ENCODE measurements around the gene ZC3HAV1L. TPM values are rescaled to one million over a fixed set of nuclear protein-coding genes. Genes with fewer than 3 reads are reported as not detected.
"Not testable (repeated sequence)": the region's sequence is repeated elsewhere in the genome, so short reads cannot be mapped to it uniquely, and the experiment has no call there.

The ZC3HAV1L gene
- total RNA-seq, 1 experiment from 2014 or later = 15.0 TPM

GRCh38 chr7:138980563-138981291, 55.1 kb downstream of the ZC3HAV1L start:
- TSS peak; percentile 59 for BruUV-seq (replicated peaks)
- CTCF ChIA-PET = no interaction called here
- Mint-ChIP-seq H3K27ac (ENCODE audit: unreplicated experiment) (peak overlapping the region; percentile 81), H3K36me3 (ENCODE audit: insufficient read depth, unreplicated experiment) (peaks cover 23% of the 10 kb centered on the region), H3K4me3 (ENCODE audit: low read depth, unreplicated experiment) (peak overlapping the region; percentile 86), H3K4me1 (ENCODE audit: low read depth, unreplicated experiment) (peaks cover 33% of the 10 kb centered on the region), H3K9me3 (ENCODE audit: low read depth, unreplicated experiment) (no peaks in the 10 kb centered on the region), H3K27me3 (ENCODE audit: unreplicated experiment) (no peaks in the 10 kb centered on the region)
- no peak for DNase-seq
- TF ChIP-seq CTCF (IDR thresholded peaks at IDR 0.05; ENCODE audit: unreplicated experiment) = no peak
- intact Hi-C loops (cut with micrococcal nuclease; ENCODE audit: unreplicated experiment) = loop anchor here (1.0 kb wide), 1 partner anchor 94 kb away; no protein-coding TSS in a partner anchor

DNA sequence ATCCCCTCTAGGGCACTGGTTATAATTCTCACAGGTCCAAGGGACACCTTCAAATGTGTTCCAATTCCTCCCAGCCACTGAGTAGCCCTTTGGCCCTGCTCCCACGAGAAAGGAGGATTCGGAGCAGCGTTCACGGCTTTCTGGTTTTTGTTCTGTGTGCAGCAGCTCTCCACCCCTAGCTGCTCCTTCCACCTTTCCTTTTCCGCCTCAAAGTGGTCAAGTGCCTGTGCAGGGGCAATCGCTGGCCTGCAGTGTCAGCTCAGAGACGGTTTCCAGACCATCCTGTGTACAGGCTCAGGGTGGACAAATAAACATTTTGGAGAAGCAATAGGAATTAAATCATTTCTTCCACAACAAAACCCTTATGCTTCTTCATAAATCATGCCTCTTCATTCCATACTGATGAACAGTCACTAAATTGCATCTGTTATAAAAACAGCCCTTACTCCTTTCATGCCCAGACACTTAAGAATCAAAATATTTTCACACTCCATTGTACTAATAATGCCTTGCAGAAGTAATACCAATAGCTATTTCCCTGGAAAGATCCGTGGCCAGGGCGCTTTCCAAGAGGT, 55.8 kb downstream of the ZC3HAV1L start:
- Mint-ChIP-seq H3K4me3 (ENCODE audit: low read depth, unreplicated experiment) (peak overlapping the region; percentile 86), H3K36me3 (ENCODE audit: insufficient read depth, unreplicated experiment) (peaks cover 23% of the 10 kb centered on the region), H3K27ac (ENCODE audit: unreplicated experiment) (peak overlapping the region; percentile 81), H3K4me1 (ENCODE audit: low read depth, unreplicated experiment) (peaks cover 31% of the 10 kb centered on the region), H3K9me3 (ENCODE audit: low read depth, unreplicated experiment) (no peaks in the 10 kb centered on the region), H3K27me3 (ENCODE audit: unreplicated experiment) (no peaks in the 10 kb centered on the region)
- no peak for TF ChIP-seq CTCF (IDR thresholded peaks at IDR 0.05; ENCODE audit: unreplicated experiment)
- CTCF ChIA-PET = interaction anchor here (0.6 kb wide), 1 partner anchor 270 kb away, joined by 4 read pairs; no protein-coding TSS in a partner anchor
- intact Hi-C loops (cut with micrococcal nuclease; ENCODE audit: unreplicated experiment) = loop anchor here (1.0 kb wide), 1 partner anchor 94 kb away; no protein-coding TSS in a partner anchor
- no peak for DNase-seq
- no TSS peak for BruUV-seq (replicated peaks)

- no TSS peak for BruUV-seq (replicated peaks)
- TF ChIP-seq CTCF (IDR thresholded peaks at IDR 0.05; ENCODE audit: unreplicated experiment) = no peak
- Mint-ChIP-seq H3K4me1 (ENCODE audit: low read depth, unreplicated experiment) (peaks cover 31% of the 10 kb centered on the region), H3K36me3 (ENCODE audit: insufficient read depth, unreplicated experiment) (peaks cover 23% of the 10 kb centered on the region), H3K27me3 (ENCODE audit: unreplicated experiment) (no peaks in the 10 kb centered on the region), H3K4me3 (ENCODE audit: low read depth, unreplicated experiment) (peak overlapping the region; percentile 86), H3K9me3 (ENCODE audit: low read depth, unreplicated experiment) (no peaks in the 10 kb centered on the region), H3K27ac (ENCODE audit: unreplicated experiment) (no peak overlapping the region)
- CTCF ChIA-PET = interaction anchor here (0.6 kb wide), 1 partner anchor 269 kb away, joined by 4 read pairs; no protein-coding TSS in a partner anchor
- intact Hi-C loops (cut with micrococcal nuclease; ENCODE audit: unreplicated experiment) = no loop called here
- no peak for DNase-seq
Observed at GRCh38 chr7:138979226-138979979, 56.4 kb downstream of the ZC3HAV1L start.

- Mint-ChIP-seq H3K9me3 (ENCODE audit: low read depth, unreplicated experiment) (no peaks in the 10 kb centered on the region), H3K36me3 (ENCODE audit: insufficient read depth, unreplicated experiment) (peaks cover 23% of the 10 kb centered on the region), H3K27ac (ENCODE audit: unreplicated experiment) (no peak overlapping the region), H3K4me1 (ENCODE audit: low read depth, unreplicated experiment) (peaks cover 31% of the 10 kb centered on the region), H3K4me3 (ENCODE audit: low read depth, unreplicated experiment) (no peak overlapping the region), H3K27me3 (ENCODE audit: unreplicated experiment) (no peaks in the 10 kb centered on the region)
- TF ChIP-seq CTCF (IDR thresholded peaks at IDR 0.05; ENCODE audit: unreplicated experiment) = no peak
- intact Hi-C loops (cut with micrococcal nuclease; ENCODE audit: unreplicated experiment) = no loop called here
- no TSS peak for BruUV-seq (replicated peaks)
- CTCF ChIA-PET = no interaction called here
- DNase-seq = no peak
Observed at GRCh38 chr7:138978541-138979184, 57.2 kb downstream of the ZC3HAV1L start.

DNA sequence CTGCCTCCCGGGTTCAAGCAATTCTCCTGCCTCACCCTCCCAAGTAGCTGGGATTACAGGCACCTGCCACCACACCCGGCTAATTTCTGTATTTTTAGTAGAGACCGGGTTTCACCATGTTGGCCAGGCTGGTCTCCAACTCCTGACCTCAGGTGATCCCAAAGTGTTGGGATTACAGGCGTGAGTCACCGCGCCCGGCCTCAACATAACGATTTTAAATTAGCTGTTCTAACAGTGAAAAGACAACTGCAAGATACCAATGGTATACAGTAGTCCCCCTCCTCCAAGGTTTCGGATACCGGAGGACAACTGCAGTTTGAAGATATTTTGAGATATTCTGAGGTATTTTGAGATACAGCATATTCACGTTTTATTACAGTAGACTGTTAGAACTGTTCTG, 59.7 kb downstream of the ZC3HAV1L start:
- BruUV-seq (replicated peaks); H3K9me3 Mint-ChIP-seq (ENCODE audit: low read depth, unreplicated experiment); DNase-seq; H3K4me3 Mint-ChIP-seq (ENCODE audit: low read depth, unreplicated experiment); H3K27ac Mint-ChIP-seq (ENCODE audit: unreplicated experiment); H3K27me3 Mint-ChIP-seq (ENCODE audit: unreplicated experiment); CTCF ChIA-PET; intact Hi-C loops (cut with micrococcal nuclease; ENCODE audit: unreplicated experiment): not testable (repeated sequence)
- peaks cover 12% of the 10 kb centered on the region for H3K36me3 Mint-ChIP-seq (ENCODE audit: insufficient read depth, unreplicated experiment)
- H3K4me1 Mint-ChIP-seq (ENCODE audit: low read depth, unreplicated experiment) = peaks cover 23% of the 10 kb centered on the region

All from Calu3 (cell line).